ENCODE data around the gene KMT2A.
A peak's percentile ranks its signal among the peaks of the same experiment; 100 is the strongest.
"Not testable (repeated sequence)": the region's sequence is repeated elsewhere in the genome, so short reads cannot be mapped to it uniquely, and the experiment has no call there.

KMT2A gene

DNA sequence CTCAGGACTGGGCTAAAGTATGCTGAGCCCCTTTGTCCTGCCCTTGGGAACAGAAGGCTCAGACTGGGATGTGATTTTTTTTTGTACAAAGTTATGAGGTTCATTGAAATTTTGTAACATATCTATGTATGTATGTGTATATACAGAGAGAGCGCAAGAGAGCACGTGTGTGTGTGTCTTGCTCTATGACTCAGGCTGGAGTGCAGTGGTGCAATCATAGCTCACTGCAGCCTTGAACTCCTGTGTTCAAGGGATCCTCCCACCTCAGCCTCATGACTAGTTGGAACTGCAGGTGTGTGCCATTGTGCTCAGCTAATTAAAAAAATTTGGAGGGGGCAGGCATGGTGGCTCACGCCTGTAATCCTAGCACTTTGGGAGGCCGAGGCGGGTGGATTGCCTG is 100.4 kb downstream of the KMT2A start:
- DNase-seq: no peak

DNA sequence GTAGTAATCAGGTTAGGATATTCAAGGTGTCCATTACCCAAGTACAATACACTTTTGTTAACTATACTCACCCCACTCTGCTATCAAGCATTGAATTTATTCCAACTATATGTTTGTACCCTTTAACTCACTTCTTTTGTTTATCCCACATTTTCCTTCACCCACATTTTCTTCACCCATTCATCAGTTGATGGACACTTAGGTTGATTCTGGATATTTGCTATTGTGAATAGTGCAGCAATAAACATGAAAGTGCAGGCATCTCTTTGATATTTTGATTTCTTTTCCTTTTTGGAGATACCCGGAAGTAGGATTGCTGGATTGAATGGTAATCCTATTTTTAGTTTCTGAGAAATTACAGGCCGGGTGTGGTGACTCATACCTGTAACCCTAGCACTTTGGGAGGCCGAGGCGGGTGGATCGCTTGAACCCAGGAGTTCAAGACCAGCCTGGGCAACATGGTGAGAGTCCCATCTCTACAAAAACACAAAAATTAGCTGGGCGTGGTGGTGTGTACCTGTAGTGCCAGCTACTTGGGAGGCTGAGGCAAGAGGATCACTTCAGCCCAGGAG is 101.2 kb downstream of the KMT2A start:
- DNase-seq: no peak

DNA sequence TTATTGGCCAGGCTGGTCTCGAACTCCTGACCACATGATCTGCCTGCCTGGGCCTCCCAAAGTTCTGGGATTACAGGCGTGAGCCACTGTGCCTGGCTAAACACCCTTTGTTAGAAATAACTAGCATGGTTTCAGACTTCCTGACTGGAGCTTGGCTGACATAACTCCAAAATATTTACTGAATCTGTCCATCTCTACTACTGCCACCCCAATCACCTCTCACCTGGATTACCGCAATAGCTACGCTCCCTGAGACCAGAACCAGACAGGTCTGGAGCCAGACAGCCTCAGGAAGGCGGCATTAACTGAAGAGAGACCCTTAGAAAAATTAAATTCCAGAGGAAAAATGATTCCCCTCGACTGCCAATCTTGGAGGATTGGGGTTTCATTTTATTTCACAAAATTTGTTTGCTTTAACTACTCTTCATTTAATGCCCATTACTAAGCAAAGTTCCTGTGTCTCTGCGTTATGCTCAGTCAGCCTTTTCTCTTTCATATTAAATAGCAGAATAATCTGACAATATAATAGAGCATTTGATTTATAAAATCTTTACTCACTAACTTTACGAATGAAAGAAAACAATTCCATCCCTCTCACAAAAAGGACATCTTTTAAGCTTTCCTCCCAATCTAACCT is 107.8 kb downstream of the KMT2A start:
- no peak for DNase-seq

DNA sequence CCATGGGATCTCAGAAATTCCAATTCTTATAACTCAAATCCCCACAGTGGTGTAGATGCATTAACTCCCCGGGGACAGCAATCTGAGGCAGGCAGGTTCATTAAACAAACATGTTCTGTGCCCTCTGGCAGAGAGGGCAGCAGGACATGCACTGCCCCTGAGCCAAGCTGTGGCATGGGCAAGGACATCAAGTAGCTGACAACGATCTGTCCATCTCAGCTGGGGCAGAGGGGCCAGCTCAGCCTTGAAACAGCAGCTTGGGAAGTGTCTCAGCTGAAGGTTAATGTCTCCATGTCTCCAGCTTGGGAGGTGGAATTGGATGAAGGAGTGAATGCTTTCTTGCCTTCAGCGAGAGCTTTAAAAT is 108.3 kb downstream of the KMT2A start:
- DNase-seq: no peak

DNA sequence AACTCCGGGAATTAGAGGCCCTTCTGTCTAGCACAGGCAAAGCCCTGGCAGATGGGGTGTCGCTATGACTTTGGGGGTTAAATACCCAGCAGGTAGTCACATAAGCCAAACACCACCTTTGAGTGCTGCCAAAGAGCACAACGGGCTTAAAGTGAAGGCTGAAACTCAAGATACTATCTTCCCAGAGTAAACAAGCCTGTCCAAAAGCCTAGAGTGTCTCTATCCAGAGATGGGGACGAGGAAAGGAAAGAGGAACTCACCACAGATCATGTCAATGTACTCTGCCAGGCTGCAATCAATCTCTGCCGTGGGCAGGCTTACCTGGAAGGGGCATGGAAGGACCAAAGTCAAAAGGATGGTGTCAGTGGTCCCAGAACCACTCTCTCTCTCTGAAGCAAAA is 109.2 kb downstream of the KMT2A start:
- no peak for DNase-seq

DNA sequence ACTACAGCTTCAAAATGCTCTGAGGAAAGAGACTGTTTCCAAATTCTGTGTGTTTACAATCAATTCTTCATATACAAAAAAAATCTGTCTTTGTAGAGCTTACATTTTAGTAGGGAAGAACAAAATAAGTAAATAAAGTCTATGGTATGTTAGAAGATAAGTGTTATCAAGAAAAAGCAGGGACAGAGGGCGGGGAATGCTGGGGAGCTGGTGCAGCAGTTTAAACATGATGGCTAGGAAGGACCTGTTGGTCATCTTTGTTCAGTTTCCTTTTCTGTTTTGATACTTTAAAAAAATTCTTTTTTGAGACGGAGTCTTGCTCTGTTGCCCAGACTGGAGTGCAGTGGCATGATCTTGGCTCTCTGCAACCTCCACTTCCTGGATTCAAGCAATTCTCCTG is 110.8 kb downstream of the KMT2A start:
- no peak for DNase-seq

DNA sequence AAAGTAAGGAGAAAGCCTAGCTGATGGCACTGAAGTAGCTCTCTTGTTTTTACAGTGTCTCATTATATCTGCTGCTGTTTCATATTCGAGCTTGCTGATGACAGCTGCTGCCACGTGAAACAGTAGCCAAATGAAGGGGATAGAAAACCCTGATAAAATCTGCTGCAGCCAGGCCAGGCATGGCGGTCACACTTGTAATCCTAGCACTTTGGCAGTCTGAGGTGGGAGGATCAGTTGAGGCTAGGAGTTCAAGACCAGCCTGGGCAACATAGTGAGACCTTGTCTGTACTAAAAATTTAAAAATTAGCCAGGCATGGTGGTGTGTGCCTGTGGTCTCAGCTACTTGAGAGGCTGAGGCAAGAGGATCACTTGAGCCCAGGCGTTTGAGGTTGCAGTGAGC is 116.0 kb downstream of the KMT2A start:
- no peak for DNase-seq

DNA sequence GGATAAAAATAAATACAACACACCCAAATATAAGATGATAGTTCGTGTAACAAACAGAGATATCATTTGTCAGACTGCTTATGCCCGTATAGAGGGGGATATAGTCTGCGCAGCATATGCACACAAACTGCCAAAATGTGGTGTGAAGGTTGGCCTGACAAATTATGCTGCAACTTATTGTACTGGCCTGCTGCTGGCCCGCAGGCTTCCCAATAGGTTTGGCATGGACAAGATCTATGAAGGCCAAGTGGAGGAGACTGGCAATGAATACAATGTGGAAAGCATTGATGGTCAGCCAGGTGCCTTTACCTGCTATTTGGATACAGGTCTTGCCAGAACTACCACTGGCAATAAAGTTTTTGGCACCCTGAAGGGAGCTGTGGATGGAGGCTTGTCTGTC is 124.5 kb downstream of the KMT2A start:
- DNase-seq: no peak

DNA sequence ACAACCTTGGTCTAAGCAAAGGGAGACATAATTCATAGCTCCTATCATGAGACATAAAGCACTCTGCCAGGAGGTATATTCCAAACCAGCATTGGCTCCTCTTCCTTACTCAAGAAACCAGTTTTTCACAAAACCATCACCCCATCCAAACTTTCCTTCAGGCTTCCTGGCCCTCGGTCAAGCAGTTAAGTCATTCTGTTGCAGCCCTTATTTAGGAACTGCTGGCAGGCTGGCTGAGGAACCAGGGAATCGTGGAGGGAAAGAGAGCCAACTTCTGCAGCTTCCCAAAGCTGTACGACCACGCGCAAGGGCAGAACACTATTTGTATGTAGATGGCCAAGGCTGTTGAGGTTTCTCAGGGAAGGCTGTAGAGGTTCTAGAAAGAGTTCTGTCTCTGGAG is 128.8 kb downstream of the KMT2A start:
- no peak for DNase-seq

DNA sequence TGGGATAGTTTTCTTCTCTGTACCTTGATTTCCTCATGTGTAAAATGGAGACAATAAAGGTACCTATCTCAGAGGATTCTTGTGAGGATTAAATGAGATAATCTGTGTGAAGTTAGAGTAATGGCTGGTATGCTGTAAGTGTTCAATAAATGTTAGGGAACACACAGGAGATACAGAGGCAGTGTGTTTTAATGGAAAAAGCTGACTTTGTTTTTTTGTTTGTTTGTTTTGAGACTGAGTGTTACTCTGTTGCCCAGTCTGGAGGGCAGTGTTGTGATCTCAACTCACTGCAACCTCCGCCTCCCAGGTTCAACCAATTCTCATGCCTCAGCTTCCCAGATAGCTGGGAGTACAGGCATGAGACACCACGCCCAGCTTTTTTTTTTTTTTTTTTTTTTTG is 133.4 kb downstream of the KMT2A start:
- DNase-seq: no peak

DNA sequence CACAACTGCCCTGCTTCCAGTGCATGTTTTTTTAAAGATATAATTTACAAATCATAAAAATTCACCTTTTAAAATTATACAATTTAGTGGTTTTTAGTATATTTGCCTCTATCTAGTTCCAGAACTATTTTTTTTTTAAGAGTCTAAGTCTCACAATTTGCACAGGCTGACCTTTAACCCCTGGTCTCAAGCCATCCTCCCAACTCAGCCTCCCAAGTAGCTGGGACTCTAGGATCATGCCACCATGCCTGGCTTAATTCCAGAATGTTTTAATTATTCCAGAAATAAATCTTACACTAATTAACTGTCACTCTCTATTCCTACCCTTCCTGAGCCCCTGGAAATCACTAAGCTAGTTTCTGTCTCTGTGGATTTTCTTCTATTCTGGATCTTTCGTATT is 134.5 kb downstream of the KMT2A start:
- DNase-seq: no peak

DNA sequence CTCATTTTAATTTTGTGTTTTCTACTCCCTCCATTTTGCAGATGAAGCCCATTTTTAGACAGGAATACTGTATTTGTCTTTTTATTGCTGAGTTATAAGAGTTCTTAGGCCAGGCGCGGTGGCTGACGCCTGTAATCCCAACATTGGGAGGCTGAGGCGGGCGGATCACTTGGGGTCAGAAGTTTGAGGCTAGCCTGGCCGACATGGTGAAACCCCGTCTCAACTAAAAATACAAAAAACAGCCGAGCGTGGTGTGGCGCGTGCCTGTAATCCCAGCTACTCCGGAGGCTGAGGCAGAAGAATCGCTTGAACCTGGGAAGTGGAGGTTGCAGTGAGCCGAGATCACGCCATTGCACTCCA is 135.4 kb downstream of the KMT2A start:
- DNase-seq: not testable (repeated sequence)

DNA sequence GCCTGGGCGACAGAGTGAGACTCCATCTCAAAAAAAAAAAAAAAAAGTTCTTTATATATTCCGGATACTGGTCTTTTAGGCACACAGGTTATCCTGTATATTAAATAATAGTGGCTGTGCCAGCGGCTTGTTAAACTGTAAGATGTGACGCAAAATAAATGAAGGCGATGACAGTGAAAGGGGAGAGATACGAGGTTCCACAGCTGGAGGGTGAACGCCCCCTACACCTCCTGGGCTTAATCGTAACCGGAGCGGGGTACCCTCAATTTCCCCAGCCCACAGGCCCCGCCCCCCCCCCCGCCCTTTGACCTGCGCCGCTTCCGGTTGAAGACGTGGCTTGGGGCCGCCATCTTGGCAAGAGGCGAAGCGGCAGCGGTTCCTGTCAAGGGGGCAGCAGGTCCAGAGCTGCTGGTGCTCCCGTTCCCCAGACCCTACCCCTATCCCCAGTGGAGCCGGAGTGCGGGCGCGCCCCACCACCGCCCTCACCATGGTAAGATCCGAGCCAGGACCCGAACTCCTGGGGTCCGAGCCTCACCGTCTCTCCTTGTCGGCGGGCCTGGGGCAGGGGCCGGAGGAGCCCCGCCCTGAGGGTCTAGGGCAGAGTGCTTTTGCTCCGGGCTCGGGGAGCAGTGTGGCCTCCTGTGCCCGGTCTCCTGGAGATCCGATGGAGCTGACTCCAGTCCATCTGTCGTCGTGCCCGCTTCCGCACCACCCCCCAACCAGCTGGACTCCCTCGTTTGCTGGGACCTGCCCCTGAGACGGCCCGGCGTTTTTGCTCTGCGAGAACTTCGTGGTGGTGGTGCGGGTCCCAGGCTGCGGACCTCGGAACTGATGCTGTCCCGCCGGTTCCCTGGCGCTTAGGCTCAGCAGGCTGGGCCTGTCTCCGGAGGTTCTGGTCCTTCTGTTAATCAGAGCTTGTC is 136.0 kb downstream of the KMT2A start, which contains the start of gene ARCN1:
TSS of gene ARCN1 (plus strand) at position 349 of the 920 bp plus-strand sequence. CDS start at position 488, 139 bp downstream.
- peak; percentile 68 for DNase-seq

DNA sequence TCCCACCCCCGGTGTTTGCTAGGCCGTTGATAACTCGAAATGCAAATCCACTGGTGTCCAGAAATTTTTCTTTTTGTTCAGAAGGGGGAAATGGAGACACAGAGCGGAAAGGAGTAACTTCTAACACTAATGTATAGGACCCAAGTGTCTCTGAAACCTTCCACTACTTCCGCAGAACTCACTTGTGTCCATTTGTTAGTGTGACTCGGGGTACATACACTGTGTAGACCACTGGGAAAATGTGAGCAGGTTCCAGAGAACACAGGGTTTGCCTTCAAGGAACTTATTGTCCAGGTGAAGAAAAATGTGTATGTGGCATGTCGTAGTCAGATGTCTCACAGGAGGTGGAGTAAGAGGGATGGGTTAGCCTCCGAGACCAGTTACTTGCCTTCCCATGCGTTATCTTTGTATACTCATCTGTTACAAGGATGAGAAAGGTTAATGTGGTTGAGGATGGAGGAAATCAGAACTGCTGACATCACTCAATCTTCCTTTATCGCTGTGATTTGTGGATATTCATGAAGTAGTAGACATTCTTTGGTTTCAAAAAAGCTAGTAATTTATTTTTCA is 136.8 kb downstream of the KMT2A start:
- DNase-seq: no peak

DNA sequence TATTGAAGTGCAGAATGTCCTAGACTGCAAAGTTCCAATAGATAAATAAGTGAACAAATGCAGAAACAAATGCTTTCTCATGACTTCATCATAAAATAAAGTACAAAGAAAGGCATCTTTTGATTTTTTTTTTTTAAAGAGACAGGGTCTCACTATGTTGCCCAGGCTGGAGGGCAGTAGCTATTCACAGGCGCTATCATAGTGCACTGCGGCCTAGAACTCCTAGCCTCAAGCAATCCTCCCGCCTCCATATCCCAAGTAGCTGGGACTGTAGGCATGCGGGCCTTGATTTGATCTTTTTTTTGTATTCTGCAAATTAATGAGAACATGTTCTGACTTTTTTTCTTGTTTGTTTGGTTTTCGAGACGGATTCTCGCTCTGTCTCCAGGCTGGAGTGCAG is 138.3 kb downstream of the KMT2A start:
- no peak for DNase-seq

Measured in stimulated activated CD4-positive, alpha-beta T cell treated with anti-CD3 and anti-CD28 coated beads, Interleukin-12 subunit alpha, Interleukin-12 subunit beta, amount 100 ng/mL, for 4 hours (primary cell).